Measurements from ENCODE around the gene LRIG2.
"Not testable (repeated sequence)": the region's sequence is repeated elsewhere in the genome, so short reads cannot be mapped to it uniquely, and the experiment has no call there.

The LRIG2 gene

DNA sequence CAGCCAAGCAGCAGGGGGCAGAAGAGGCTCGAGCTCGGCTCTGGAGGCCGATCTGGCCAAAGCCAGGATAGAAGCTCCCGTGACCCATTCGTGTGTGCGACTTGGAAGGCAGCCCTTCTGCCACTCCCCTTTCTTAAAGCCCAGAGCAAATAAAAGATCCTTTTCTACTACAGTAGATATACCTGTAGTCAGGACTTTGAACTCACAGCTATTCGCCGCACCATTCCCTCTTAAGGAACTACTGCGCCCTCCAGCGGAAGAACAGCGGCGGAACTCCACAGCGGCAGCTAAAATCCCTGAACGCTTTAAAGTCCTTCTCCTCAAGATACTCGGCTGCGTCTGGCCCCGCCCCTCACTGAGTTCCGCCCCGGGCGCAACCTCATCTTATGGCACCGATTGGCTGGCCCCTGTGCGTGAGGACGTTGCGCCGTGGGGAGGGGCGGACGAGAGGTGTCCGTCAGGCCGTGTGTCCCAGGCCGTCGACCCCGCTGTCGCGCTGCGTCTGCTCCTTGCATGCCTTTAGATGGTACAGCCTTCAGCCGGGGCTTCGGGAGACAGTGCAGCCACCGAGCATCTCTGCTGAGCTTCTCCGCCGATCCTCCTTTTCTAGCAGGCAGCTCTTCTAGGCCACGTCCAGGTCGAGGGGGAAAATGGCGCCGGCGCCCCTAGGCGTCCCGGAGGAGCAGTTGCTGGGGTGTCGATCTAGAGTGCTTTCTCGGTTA lies at the start of gene LRIG2 (continued):
- TF ChIP-seq, protein P1, sequence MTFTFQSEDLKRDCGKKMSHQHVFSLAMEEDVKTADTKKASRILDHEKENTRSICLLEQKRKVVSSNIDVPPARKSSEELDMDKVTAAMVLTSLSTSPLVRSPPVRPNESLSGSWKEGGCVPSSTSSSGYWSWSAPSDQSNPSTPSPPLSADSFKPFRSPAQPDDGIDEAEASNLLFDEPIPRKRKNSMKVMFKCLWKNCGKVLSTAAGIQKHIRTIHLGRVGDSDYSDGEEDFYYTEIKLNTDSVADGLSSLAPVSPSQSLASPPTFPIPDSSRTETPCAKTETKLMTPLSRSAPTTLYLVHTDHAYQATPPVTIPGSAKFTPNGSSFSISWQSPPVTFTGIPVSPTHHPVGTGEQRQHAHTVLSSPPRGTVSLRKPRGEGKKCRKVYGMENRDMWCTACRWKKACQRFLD (tag by site-specific recombination; IDR thresholded peaks at IDR 0.05), result no peak
- TF ChIP-seq ZBTB21 (tag by site-specific recombination; IDR thresholded peaks at IDR 0.05), result no peak
- peak; percentile 52; the same call in 1 of the 2 replicates for TF ChIP-seq ZNF423 (tag by site-specific recombination; IDR thresholded peaks at IDR 0.05)
- no peak for TF ChIP-seq TRIM28 (IDR thresholded peaks at IDR 0.05; ENCODE audit: borderline replicate concordance, low read length)
- no peak; the same call in 1 of the 2 replicates for TF ChIP-seq ZSCAN30 (tag by site-specific recombination; IDR thresholded peaks at IDR 0.05)
- TF ChIP-seq ZNF324 (tag by site-specific recombination; IDR thresholded peaks at IDR 0.05), result no peak; the same call in 1 of the 2 replicates
- peak; percentile 70; the same call in 1 of the 2 replicates for TF ChIP-seq ZNF777 (tag by site-specific recombination; IDR thresholded peaks at IDR 0.05; ENCODE audit: borderline replicate concordance)

DNA sequence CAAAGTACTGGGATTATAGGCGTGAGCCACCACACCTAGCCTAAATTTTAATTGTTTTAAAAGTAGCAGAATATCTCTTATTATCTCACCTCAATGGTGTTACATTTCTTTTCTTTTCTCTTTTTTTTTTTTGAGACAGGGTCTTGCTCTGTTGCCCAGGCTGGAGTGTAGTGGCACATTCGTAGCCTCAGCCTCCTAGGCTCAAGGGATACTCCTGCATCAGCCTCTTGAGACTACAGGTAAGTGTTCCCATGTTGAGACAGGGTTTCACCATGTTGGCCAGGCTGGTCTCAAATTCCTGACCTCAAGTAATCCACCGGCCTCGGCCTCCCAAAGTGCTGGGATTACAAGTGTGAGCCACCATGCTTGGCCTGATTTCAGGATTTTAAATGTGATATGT lies 49.7 kb upstream of the LRIG2 start:
- TF ChIP-seq ZNF121 (tag by site-specific recombination; IDR thresholded peaks at IDR 0.05), result peak; percentile 76
- H3K36me3 ChIP-seq (ENCODE audit: control insufficient read depth in 2 of 2, insufficient read depth in 1 of 2, low read length in 2 of 2); H3K27ac ChIP-seq (ENCODE audit: extremely low read depth, low read depth, low read length); H3K9me3 ChIP-seq (ENCODE audit: control insufficient read depth, insufficient read depth, low read depth, low read length); H3K4me3 ChIP-seq (ENCODE audit: low read depth, low read length); H3K4me1 ChIP-seq (ENCODE audit: control insufficient read depth, insufficient read depth, low read length); POLR2A ChIA-PET: not testable (repeated sequence)
- CTCF ChIA-PET, result interaction anchor here (1.2 kb wide), 1 partner anchor 143 kb away, joined by 3 read pairs; no protein-coding TSS in a partner anchor

DNA sequence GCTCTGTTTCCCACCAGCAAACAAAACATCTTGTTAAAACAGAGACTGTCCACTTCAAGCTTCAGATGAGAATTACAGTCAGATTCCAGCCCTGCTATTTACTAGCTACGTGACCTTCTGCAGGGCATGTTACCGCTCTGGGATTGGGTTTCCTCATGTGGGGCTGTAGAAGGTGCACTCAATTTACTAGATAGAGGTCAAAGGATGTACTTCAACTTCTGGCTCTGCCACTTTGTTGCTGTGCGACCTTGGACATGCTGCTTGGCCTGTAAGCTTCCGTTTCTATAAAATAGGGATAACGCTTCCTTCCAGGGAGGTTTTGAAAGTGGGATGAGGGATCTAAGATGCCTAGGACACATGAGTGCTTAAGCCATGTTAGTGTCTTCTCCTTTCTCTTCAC lies 46.0 kb upstream of the LRIG2 start:
- Histone ChIP-seq H3K4me3 (ENCODE audit: low read depth, low read length) (no peak overlapping the region), H3K36me3 (ENCODE audit: control insufficient read depth in 2 of 2, insufficient read depth in 1 of 2, low read length in 2 of 2) (no peaks in the 10 kb centered on the region), H3K9me3 (ENCODE audit: control insufficient read depth, insufficient read depth, low read depth, low read length) (no peaks in the 10 kb centered on the region), H3K4me1 (ENCODE audit: control insufficient read depth, insufficient read depth, low read length) (no peaks in the 10 kb centered on the region), H3K27ac (ENCODE audit: extremely low read depth, low read depth, low read length) (no peak overlapping the region)
- CTCF ChIA-PET, result interaction anchor here (0.7 to 3.0 kb wide), 3 partner anchors 16 to 1617 kb away, joined by 3 to 10 read pairs (median 4); no protein-coding TSS in a partner anchor
- POLR2A ChIA-PET, result interaction anchor here (0.8 kb wide), 1 partner anchor 11 kb away, joined by 3 read pairs; no protein-coding TSS in a partner anchor
- TF ChIP-seq, protein P2, sequence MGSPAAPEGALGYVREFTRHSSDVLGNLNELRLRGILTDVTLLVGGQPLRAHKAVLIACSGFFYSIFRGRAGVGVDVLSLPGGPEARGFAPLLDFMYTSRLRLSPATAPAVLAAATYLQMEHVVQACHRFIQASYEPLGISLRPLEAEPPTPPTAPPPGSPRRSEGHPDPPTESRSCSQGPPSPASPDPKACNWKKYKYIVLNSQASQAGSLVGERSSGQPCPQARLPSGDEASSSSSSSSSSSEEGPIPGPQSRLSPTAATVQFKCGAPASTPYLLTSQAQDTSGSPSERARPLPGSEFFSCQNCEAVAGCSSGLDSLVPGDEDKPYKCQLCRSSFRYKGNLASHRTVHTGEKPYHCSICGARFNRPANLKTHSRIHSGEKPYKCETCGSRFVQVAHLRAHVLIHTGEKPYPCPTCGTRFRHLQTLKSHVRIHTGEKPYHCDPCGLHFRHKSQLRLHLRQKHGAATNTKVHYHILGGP (tag by site-specific recombination; IDR thresholded peaks at IDR 0.05), result no peak
- TF ChIP-seq ZNF791 (tag by site-specific recombination; IDR thresholded peaks at IDR 0.05) (no peak), FEZF1 (tag by site-specific recombination; IDR thresholded peaks at IDR 0.05) (peak; percentile 68)

DNA sequence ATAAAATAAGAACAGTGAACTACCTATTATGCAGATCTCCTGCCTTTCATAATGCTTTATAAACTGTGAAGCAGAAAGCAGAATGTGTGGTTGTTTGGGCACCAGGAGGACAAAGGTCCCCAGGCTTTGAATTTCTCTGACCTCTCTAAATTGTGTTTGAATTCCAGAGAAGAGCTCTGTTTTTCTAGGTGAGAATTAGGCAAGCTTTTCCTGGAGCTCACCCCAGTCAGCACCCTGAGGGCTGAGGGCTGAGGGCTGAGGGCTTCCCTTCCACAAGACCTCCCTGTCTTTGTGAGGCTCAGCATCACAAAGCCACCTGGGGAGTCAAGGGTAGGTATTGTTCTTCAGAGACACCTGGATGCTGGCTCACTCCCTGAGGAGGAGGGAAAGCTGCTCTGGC lies 45.5 kb upstream of the LRIG2 start:
- Histone ChIP-seq H3K27ac (ENCODE audit: extremely low read depth, low read depth, low read length) (no peak overlapping the region), H3K36me3 (ENCODE audit: control insufficient read depth in 2 of 2, insufficient read depth in 1 of 2, low read length in 2 of 2) (no peaks in the 10 kb centered on the region), H3K9me3 (ENCODE audit: control insufficient read depth, insufficient read depth, low read depth, low read length) (no peaks in the 10 kb centered on the region), H3K4me1 (ENCODE audit: control insufficient read depth, insufficient read depth, low read length) (no peaks in the 10 kb centered on the region), H3K4me3 (ENCODE audit: low read depth, low read length) (no peak overlapping the region)
- ChIA-PET POLR2A (no interaction called here), CTCF (interaction anchor here (0.7 to 3.0 kb wide), 4 partner anchors 15 to 1617 kb away, joined by 3 to 10 read pairs (median 6); no protein-coding TSS in a partner anchor)
- TF ChIP-seq ZNF324 (tag by site-specific recombination; IDR thresholded peaks at IDR 0.05), result no peak
- no peak for TF ChIP-seq ZSCAN16 (tag by site-specific recombination; IDR thresholded peaks at IDR 0.05)
- TF ChIP-seq ZFP37 (tag by site-specific recombination; IDR thresholded peaks at IDR 0.05), result no peak

DNA sequence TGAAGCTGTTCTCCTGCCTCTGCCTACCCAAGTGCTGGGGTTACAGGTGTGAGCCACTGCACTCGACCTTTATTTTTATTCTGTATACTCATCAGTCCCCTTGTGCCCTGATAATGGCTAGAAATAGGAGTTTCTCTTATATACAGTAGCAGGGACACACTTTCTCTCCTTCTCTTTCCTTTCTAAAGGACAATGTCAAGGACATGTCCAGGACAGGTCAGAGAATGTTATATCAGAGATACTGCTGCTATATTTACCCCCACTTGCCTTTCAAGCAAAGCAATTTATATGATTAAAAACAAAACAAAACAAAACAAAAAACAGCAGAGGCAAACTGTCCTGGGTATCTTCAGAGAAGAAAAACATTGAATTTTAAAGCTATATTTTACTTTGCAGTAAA lies 43.2 kb upstream of the LRIG2 start:
- no peaks in the 10 kb centered on the region for H3K36me3 ChIP-seq (ENCODE audit: control insufficient read depth in 2 of 2, insufficient read depth in 1 of 2, low read length in 2 of 2)
- ChIA-PET POLR2A (no interaction called here), CTCF (no interaction called here)
- no peaks in the 10 kb centered on the region for H3K9me3 ChIP-seq (ENCODE audit: control insufficient read depth, insufficient read depth, low read depth, low read length)
- no peaks in the 10 kb centered on the region for H3K4me1 ChIP-seq (ENCODE audit: control insufficient read depth, insufficient read depth, low read length)
- H3K27ac ChIP-seq (ENCODE audit: extremely low read depth, low read depth, low read length), result no peak overlapping the region
- no peak overlapping the region for H3K4me3 ChIP-seq (ENCODE audit: low read depth, low read length)
- TF ChIP-seq, protein P3, sequence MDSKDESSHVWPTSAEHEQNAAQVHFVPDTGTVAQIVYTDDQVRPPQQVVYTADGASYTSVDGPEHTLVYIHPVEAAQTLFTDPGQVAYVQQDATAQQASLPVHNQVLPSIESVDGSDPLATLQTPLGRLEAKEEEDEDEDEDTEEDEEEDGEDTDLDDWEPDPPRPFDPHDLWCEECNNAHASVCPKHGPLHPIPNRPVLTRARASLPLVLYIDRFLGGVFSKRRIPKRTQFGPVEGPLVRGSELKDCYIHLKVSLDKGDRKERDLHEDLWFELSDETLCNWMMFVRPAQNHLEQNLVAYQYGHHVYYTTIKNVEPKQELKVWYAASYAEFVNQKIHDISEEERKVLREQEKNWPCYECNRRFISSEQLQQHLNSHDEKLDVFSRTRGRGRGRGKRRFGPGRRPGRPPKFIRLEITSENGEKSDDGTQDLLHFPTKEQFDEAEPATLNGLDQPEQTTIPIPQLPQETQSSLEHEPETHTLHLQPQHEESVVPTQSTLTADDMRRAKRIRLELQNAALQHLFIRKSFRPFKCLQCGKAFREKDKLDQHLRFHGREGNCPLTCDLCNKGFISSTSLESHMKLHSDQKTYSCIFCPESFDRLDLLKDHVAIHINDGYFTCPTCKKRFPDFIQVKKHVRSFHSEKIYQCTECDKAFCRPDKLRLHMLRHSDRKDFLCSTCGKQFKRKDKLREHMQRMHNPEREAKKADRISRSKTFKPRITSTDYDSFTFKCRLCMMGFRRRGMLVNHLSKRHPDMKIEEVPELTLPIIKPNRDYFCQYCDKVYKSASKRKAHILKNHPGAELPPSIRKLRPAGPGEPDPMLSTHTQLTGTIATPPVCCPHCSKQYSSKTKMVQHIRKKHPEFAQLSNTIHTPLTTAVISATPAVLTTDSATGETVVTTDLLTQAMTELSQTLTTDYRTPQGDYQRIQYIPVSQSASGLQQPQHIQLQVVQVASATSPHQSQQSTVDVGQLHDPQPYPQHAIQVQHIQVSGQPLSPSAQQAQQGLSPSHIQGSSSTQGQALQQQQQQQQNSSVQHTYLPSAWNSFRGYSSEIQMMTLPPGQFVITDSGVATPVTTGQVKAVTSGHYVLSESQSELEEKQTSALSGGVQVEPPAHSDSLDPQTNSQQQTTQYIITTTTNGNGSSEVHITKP (tag by site-specific recombination; IDR thresholded peaks at IDR 0.05), result no peak
- TF ChIP-seq, protein P4, sequence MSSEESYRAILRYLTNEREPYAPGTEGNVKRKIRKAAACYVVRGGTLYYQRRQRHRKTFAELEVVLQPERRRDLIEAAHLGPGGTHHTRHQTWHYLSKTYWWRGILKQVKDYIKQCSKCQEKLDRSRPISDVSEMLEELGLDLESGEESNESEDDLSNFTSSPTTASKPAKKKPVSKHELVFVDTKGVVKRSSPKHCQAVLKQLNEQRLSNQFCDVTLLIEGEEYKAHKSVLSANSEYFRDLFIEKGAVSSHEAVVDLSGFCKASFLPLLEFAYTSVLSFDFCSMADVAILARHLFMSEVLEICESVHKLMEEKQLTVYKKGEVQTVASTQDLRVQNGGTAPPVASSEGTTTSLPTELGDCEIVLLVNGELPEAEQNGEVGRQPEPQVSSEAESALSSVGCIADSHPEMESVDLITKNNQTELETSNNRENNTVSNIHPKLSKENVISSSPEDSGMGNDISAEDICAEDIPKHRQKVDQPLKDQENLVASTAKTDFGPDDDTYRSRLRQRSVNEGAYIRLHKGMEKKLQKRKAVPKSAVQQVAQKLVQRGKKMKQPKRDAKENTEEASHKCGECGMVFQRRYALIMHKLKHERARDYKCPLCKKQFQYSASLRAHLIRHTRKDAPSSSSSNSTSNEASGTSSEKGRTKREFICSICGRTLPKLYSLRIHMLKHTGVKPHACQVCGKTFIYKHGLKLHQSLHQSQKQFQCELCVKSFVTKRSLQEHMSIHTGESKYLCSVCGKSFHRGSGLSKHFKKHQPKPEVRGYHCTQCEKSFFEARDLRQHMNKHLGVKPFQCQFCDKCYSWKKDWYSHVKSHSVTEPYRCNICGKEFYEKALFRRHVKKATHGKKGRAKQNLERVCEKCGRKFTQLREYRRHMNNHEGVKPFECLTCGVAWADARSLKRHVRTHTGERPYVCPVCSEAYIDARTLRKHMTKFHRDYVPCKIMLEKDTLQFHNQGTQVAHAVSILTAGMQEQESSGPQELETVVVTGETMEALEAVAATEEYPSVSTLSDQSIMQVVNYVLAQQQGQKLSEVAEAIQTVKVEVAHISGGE (tag by site-specific recombination; conservative IDR thresholded peaks at IDR 0.05; ENCODE audit: low read depth), result no peak

All from HEK293 (cell line).